ENCODE data around the gene ELMO1. TPM values are rescaled to one million over a fixed set of nuclear protein-coding genes. Genes with fewer than 3 reads are reported as not detected.

ELMO1 gene
- total RNA-seq, 1 donor from 2014 or later = not detected

DNA sequence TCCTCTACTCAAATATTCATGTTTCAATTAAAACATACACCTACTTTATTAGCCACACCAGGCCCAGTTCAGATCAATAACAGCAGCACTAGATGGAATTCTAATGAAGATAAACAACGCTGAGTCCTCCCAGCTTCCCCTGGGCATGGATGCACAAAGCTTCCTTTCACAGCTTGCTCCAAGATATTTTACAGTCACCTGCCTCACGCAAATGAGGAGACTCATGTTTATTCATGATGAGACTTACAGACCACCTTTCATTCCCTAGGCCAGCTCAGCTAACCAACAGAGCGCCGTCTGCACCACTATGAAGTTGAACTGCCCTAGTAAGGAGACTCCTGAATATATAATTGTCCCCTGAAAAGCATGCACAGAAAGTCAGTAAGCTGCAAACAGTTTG lies 441.4 kb downstream of the ELMO1 start:
- Mint-ChIP-seq H3K4me3 (ENCODE audit: unreplicated experiment) (no peak overlapping the region), H3K27me3 (ENCODE audit: unreplicated experiment) (peaks cover 2% of the 10 kb centered on the region), H3K4me1 (ENCODE audit: unreplicated experiment) (peaks cover 2% of the 10 kb centered on the region), H3K9me3 (ENCODE audit: unreplicated experiment) (no peaks in the 10 kb centered on the region), H3K27ac (ENCODE audit: unreplicated experiment) (no peak overlapping the region), H3K36me3 (ENCODE audit: unreplicated experiment) (no peaks in the 10 kb centered on the region)
- DNase-seq (ENCODE audit: extremely low spot score, unreplicated experiment) = no peak
- TF ChIP-seq, protein P1, sequence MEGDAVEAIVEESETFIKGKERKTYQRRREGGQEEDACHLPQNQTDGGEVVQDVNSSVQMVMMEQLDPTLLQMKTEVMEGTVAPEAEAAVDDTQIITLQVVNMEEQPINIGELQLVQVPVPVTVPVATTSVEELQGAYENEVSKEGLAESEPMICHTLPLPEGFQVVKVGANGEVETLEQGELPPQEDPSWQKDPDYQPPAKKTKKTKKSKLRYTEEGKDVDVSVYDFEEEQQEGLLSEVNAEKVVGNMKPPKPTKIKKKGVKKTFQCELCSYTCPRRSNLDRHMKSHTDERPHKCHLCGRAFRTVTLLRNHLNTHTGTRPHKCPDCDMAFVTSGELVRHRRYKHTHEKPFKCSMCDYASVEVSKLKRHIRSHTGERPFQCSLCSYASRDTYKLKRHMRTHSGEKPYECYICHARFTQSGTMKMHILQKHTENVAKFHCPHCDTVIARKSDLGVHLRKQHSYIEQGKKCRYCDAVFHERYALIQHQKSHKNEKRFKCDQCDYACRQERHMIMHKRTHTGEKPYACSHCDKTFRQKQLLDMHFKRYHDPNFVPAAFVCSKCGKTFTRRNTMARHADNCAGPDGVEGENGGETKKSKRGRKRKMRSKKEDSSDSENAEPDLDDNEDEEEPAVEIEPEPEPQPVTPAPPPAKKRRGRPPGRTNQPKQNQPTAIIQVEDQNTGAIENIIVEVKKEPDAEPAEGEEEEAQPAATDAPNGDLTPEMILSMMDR (IDR thresholded peaks at IDR 0.05) = no peak

GRCh38 chr7:37006764-37007163 lies 441.9 kb downstream of the ELMO1 start:
- Mint-ChIP-seq H3K4me1 (ENCODE audit: unreplicated experiment) (peaks cover 2% of the 10 kb centered on the region), H3K27me3 (ENCODE audit: unreplicated experiment) (peaks cover 2% of the 10 kb centered on the region), H3K9me3 (ENCODE audit: unreplicated experiment) (no peaks in the 10 kb centered on the region), H3K4me3 (ENCODE audit: unreplicated experiment) (no peak overlapping the region), H3K27ac (ENCODE audit: unreplicated experiment) (no peak overlapping the region), H3K36me3 (ENCODE audit: unreplicated experiment) (no peaks in the 10 kb centered on the region)
- TF ChIP-seq, protein P1 (IDR thresholded peaks at IDR 0.05) = no peak
- DNase-seq (ENCODE audit: extremely low spot score, unreplicated experiment) = no peak

GRCh38 chr7:37000511-37000910 lies 448.2 kb downstream of the ELMO1 start:
- no peaks in the 10 kb centered on the region for H3K27me3 Mint-ChIP-seq (ENCODE audit: unreplicated experiment)
- no peak overlapping the region for H3K4me3 Mint-ChIP-seq (ENCODE audit: unreplicated experiment)
- no peaks in the 10 kb centered on the region for H3K4me1 Mint-ChIP-seq (ENCODE audit: unreplicated experiment)

DNA sequence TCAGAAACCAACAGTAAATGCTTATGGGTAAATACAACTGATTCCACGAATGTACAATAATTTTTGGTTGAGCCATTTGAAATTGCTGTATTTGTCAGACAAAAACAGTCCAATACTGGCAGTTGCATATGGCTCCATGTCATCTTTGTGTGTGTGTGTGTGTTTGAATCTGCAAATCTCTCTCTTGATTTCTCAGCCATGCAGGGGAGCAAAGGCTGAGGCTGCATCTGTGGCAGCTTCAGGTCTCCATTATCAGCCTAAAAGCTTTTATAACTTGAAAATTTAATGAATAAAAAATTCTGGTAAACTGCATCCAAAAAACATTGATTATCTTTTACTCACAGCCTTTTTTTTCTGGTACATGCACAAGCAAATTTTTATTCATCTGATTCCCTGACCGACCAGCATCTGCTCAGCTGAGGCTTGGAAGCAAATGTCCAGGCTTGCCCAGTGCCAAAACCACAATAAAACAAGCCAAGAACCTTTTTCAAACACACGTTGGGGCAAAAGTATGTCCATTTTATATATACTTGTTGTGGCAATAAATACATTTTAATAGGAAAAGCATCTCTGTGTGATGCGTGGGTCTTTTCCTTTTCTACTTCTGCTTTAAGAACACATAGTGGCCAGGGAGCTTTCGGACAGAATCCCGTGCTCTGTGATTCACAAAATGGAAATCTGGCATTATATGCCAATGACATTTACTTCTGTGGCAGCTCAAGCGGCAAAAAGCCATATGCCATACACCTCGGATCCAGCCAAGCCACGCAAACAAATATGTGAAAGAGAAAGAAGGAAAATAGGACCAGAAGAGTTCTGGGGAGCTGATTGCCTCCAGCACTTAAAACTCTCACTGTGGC lies 448.8 kb downstream of the ELMO1 start:
- Mint-ChIP-seq H3K36me3 (ENCODE audit: unreplicated experiment) (no peaks in the 10 kb centered on the region), H3K9me3 (ENCODE audit: unreplicated experiment) (no peaks in the 10 kb centered on the region)

More at GRCh38 chr7:37000511-37000910, 448.2 kb downstream of the ELMO1 start:
- Mint-ChIP-seq H3K9me3 (ENCODE audit: unreplicated experiment) (no peaks in the 10 kb centered on the region), H3K27ac (ENCODE audit: unreplicated experiment) (no peak overlapping the region), H3K36me3 (ENCODE audit: unreplicated experiment) (no peaks in the 10 kb centered on the region)
- TF ChIP-seq, protein P1 (IDR thresholded peaks at IDR 0.05) = no peak
- no peak for DNase-seq (ENCODE audit: extremely low spot score, unreplicated experiment)

DNA sequence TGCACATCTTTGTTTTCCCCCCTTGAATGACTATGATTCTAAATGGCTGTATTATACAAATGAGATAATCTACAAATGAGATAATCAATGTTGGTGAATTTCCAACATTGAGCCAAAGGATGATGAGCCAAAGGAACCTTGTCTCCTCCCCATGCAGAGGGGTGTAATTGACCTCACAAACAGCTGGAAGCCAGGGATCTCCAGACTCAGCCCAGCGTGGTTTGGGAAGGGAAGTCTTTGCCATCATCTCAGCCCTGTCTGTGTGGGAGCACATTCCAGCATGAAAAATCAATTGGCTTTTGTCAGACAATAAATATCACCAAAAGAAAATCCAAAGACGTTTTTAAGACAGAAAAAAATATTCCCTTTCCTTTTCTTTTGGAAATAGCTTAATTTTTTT lies 452.9 kb downstream of the ELMO1 start:
- H3K27ac Mint-ChIP-seq (ENCODE audit: unreplicated experiment) = no peak overlapping the region
- no peaks in the 10 kb centered on the region for H3K9me3 Mint-ChIP-seq (ENCODE audit: unreplicated experiment)
- no peaks in the 10 kb centered on the region for H3K4me1 Mint-ChIP-seq (ENCODE audit: unreplicated experiment)

More for the DNA sequence above, 448.8 kb downstream of the ELMO1 start:
- no peaks in the 10 kb centered on the region for H3K27me3 Mint-ChIP-seq (ENCODE audit: unreplicated experiment)
- H3K4me3 Mint-ChIP-seq (ENCODE audit: unreplicated experiment) = no peak overlapping the region
- TF ChIP-seq, protein P1 (IDR thresholded peaks at IDR 0.05) = no peak
- H3K4me1 Mint-ChIP-seq (ENCODE audit: unreplicated experiment) = no peaks in the 10 kb centered on the region
- no peak for DNase-seq (ENCODE audit: extremely low spot score, unreplicated experiment)
- H3K27ac Mint-ChIP-seq (ENCODE audit: unreplicated experiment) = no peak overlapping the region

More for the DNA sequence above, 452.9 kb downstream of the ELMO1 start:
- TF ChIP-seq, protein P1 (IDR thresholded peaks at IDR 0.05) = no peak
- Mint-ChIP-seq H3K4me3 (ENCODE audit: unreplicated experiment) (no peak overlapping the region), H3K27me3 (ENCODE audit: unreplicated experiment) (peaks cover 2% of the 10 kb centered on the region), H3K36me3 (ENCODE audit: unreplicated experiment) (no peaks in the 10 kb centered on the region)
- DNase-seq (ENCODE audit: extremely low spot score, unreplicated experiment) = no peak
